Natural killer cell (primary cell): ENCODE data around the gene C17orf50. TPM values are rescaled to one million over a fixed set of nuclear protein-coding genes. Genes with fewer than 3 reads are reported as not detected.
A peak's percentile ranks its signal among the peaks of the same experiment; 100 is the strongest.

Source experiments
- ATAC-seq, 3 donors: fragments of 150-1000 bp in 2 of 3; fragments of 200-7000 bp in 1 of 3; cut with Tn5 transposase; 1 replicate in 1 of 3; 2 replicates in 2 of 3; pipeline ENCODE4 v1.10.0; 2021; ENCODE audit warnings: mild to moderate bottlenecking in 2 of 3, moderate library complexity in 2 of 3
- DNase-seq, 2 donors: peaks; one replicate each; pipeline versions ENCODE4 v3.0.0 to v3.0.0-alpha.2; 2013 to 2021; ENCODE audit warnings: mixed read lengths in 1 of 2
- H3K27ac ChIP-seq: one replicate; pipeline ENCODE4 v1.5.1; 2013; ENCODE audit warnings: mild to moderate bottlenecking, low read length
- H3K27me3 ChIP-seq: one replicate; pipeline ENCODE4 v1.6.1; 2013; ENCODE audit warnings: low read length; ENCODE audit not compliant: control insufficient read depth, insufficient read depth
- H3K36me3 ChIP-seq: one replicate; pipeline ENCODE4 v1.6.1; 2013; ENCODE audit warnings: low read length; ENCODE audit not compliant: control insufficient read depth, insufficient read depth
- H3K4me1 ChIP-seq: one replicate; pipeline ENCODE4 v1.6.1; 2013; ENCODE audit warnings: low read length; ENCODE audit not compliant: control insufficient read depth, insufficient read depth
- H3K4me3 ChIP-seq: one replicate; pipeline ENCODE4 v1.5.1; 2013; ENCODE audit warnings: low read length
- H3K9me3 ChIP-seq: one replicate; pipeline ENCODE4 v1.6.1; 2013; ENCODE audit warnings: low read length; ENCODE audit not compliant: control insufficient read depth, insufficient read depth
- H3K27ac Mint-ChIP-seq, 2 donors: one replicate each; pipeline ENCODE4 v1.8.0; 2022; ENCODE audit warnings: mild to moderate bottlenecking in 2 of 2, mixed read lengths in 2 of 2, moderate library complexity in 1 of 2
- H3K27me3 Mint-ChIP-seq, 2 donors: one replicate each; pipeline ENCODE4 v1.8.0; 2022; ENCODE audit warnings: low read depth in 2 of 2, mixed read lengths in 2 of 2
- H3K36me3 Mint-ChIP-seq: one replicate; pipeline ENCODE4 v1.8.0; 2022; ENCODE audit warnings: mixed read lengths
- H3K4me1 Mint-ChIP-seq, 2 donors: one replicate each; pipeline ENCODE4 v1.8.0; 2022; ENCODE audit warnings: mixed read lengths in 2 of 2
- H3K4me3 Mint-ChIP-seq: one replicate; pipeline ENCODE4 v1.8.0; 2022; ENCODE audit warnings: mild to moderate bottlenecking, moderate library complexity, mixed read lengths
- H3K9me3 Mint-ChIP-seq, 2 donors: one replicate each; pipeline ENCODE4 v1.8.0; 2022; ENCODE audit warnings: mixed read lengths in 2 of 2
- CTCF ChIP-seq: fragments of 200-600 bp; IDR thresholded peaks from one replicate; pipeline ENCODE4 v1.8.0; 2022; ENCODE audit warnings: antibody characterized with exemption
- WGBS: methylation state at CpG from one replicate; pipeline ENCODE4 v1.1.7; 2013; ENCODE audit warnings: missing lambda C conversion rate; ENCODE audit not compliant: insufficient coverage; 5-methylcytosine and 5-hydroxymethylcytosine counted together
- intact Hi-C: fragments of 100-400 bp; cut with micrococcal nuclease; formaldehyde crosslinking; loops from one replicate; pipeline ENCODE4 v1.14.2; 2022
- total RNA-seq, 4 donors: library from RNA; stranded (reverse); fragments of 120-200 nt in 1 of 4; gene quantifications; one replicate each; pipeline versions ENCODE4 v1.2.3 to v1.2.4, GENCODE V29; 2013 to 2022

The C17orf50 gene
- total RNA-seq, 3 donors from 2014 or later (not counting 1 experiment from before 2014, with no cell fraction given): not detected

GRCh38 chr17:35766903-35767510 is 6.3 kb downstream of the C17orf50 start:
- no peak overlapping the region for H3K4me3 Mint-ChIP-seq
- peaks cover 6 to 9% of the 10 kb centered on the region in 2 donors for H3K4me1 Mint-ChIP-seq

GRCh38 chr17:35768797-35769196 is 8.1 kb downstream of the C17orf50 start:
- no peak overlapping the region for H3K27ac ChIP-seq
- no peak for TF ChIP-seq CTCF
- no peaks in the 10 kb centered on the region for H3K36me3 ChIP-seq
- H3K27me3 ChIP-seq: no peaks in the 10 kb centered on the region
- no peak overlapping the region for H3K27ac Mint-ChIP-seq
- DNase-seq: no peak
- H3K36me3 Mint-ChIP-seq: no peaks in the 10 kb centered on the region
- 86% methylated on average over 2 of the region's 2 CpGs for WGBS
- no peak overlapping the region for H3K4me3 Mint-ChIP-seq
- H3K4me1 ChIP-seq: peaks cover 11% of the 10 kb centered on the region
- H3K9me3 Mint-ChIP-seq: no peaks in the 10 kb centered on the region
- H3K9me3 ChIP-seq: no peaks in the 10 kb centered on the region
- intact Hi-C loops: no loop called here
- no peak for ATAC-seq
- peaks cover 6 to 9% of the 10 kb centered on the region in 2 donors for H3K4me1 Mint-ChIP-seq
- H3K4me3 ChIP-seq: no peak overlapping the region
- peaks cover 14 to 15% of the 10 kb centered on the region in 2 donors for H3K27me3 Mint-ChIP-seq

More at GRCh38 chr17:35766903-35767510, 6.3 kb downstream of the C17orf50 start:
- DNase-seq: peak in 1 of 2 donors; percentile 57
- no peaks in the 10 kb centered on the region for H3K9me3 ChIP-seq
- no peak for ATAC-seq
- intact Hi-C loops: no loop called here
- Mint-ChIP-seq H3K27me3 (peaks cover 5 to 10% of the 10 kb centered on the region in 2 donors), H3K9me3 (no peaks in the 10 kb centered on the region), H3K27ac (no peak overlapping the region), H3K36me3 (no peaks in the 10 kb centered on the region)
- peaks cover 15% of the 10 kb centered on the region for H3K4me1 ChIP-seq
- no peaks in the 10 kb centered on the region for H3K36me3 ChIP-seq
- TF ChIP-seq CTCF: peak; percentile 18
- no peak overlapping the region for H3K27ac ChIP-seq
- H3K4me3 ChIP-seq: no peak overlapping the region
- WGBS: 92% methylated on average over 3 of the region's 7 CpGs
- no peaks in the 10 kb centered on the region for H3K27me3 ChIP-seq

- intact Hi-C loops: no loop called here
- ATAC-seq: no peak
Observed at GRCh38 chr17:35769895-35770486, 9.3 kb downstream of the C17orf50 start.

More at GRCh38 chr17:35769895-35770486, 9.3 kb downstream of the C17orf50 start:
- 98% methylated on average over 48 of the region's 48 CpGs for WGBS
- Mint-ChIP-seq H3K4me1 (peaks cover 0 to 2% of the 10 kb centered on the region in 2 donors), H3K4me3 (no peak overlapping the region), H3K27me3 (peaks cover 15% of the 10 kb centered on the region in 2 donors), H3K9me3 (no peaks in the 10 kb centered on the region), H3K36me3 (no peaks in the 10 kb centered on the region), H3K27ac (no peak overlapping the region)
- Histone ChIP-seq H3K4me3 (no peak overlapping the region), H3K27ac (no peak overlapping the region), H3K9me3 (no peaks in the 10 kb centered on the region), H3K36me3 (no peaks in the 10 kb centered on the region), H3K27me3 (no peaks in the 10 kb centered on the region), H3K4me1 (peaks cover 2% of the 10 kb centered on the region)
- DNase-seq: no peak
- TF ChIP-seq CTCF: no peak
